OCI-LY3 (cell line): ENCODE results near the gene KAZN.

Experiments
- CTCF ChIP-seq: fragments of 200-600, 300-600 bp; sonication (generic); IDR thresholded peaks from 2 replicates; pipeline ENCODE4 v1.5.1; 2014; ENCODE audit warnings: antibody characterized with exemption, low read length, low read depth
- EZH2phosphoT487 ChIP-seq: fragments of 200-600 bp; shearing (Covaris generic); IDR thresholded peaks from 2 replicates; pipeline ENCODE4 v1.6.1; 2018; ENCODE audit warnings: antibody characterized with exemption, mixed run types, low read depth

- TF ChIP-seq CTCF (no peak), EZH2phosphoT487 (no peak)
These were observed 429.6 kb downstream of the KAZN start for GRCh38 chr1:15028102-15028501.
